GM12864 (cell line): ENCODE data around the gene FOXM1.

Experiments used
- DNase-seq: peaks from one replicate; pipeline ENCODE4 v3.0.0-alpha.2; 2011; ENCODE audit warnings: low read depth
- H3K4me3 ChIP-seq: 2 replicates; pipeline ENCODE4 v1.5.1; 2011; ENCODE audit warnings: mild to moderate bottlenecking, low read depth, low read length, control low read depth
- TF ChIP-seq, protein P1 (sequence below): IDR thresholded peaks from 2 replicates; pipeline ENCODE4 v1.5.1; 2011; ENCODE audit warnings: low read depth, mild to moderate bottlenecking, moderate library complexity, low read length, control low read depth, inconsistent platforms; ENCODE audit errors: missing control alignments

FOXM1 gene

DNA sequence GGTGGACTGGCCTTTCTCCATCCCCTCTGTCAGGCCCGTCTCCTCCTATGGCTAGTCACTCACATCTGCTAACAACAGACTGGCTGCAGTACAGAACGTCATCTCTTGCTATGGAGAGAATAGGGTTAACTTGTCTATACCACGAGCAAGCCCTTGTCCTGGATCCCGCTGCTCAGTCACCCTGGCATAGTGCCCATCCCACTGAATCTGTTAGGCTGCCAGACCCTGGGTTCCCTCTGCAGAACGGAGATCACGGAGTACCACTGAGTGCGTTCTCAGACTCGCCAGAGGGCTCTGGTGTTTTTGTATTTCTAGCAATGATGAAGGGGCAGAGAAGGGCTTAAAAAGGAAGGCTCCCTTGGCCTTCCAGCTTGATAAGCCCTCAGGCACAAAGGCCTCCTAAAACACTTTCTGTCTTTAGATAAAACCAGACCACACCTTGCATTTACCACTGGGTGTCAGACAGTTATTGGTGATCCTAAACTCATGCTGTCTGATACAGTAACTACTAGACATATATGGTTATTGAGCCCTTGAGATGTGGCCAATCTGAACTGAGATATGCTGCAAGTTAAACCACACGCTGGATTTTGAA lies 35.8 kb downstream of the FOXM1 start:
- no peak for DNase-seq
- TF ChIP-seq, protein P1, sequence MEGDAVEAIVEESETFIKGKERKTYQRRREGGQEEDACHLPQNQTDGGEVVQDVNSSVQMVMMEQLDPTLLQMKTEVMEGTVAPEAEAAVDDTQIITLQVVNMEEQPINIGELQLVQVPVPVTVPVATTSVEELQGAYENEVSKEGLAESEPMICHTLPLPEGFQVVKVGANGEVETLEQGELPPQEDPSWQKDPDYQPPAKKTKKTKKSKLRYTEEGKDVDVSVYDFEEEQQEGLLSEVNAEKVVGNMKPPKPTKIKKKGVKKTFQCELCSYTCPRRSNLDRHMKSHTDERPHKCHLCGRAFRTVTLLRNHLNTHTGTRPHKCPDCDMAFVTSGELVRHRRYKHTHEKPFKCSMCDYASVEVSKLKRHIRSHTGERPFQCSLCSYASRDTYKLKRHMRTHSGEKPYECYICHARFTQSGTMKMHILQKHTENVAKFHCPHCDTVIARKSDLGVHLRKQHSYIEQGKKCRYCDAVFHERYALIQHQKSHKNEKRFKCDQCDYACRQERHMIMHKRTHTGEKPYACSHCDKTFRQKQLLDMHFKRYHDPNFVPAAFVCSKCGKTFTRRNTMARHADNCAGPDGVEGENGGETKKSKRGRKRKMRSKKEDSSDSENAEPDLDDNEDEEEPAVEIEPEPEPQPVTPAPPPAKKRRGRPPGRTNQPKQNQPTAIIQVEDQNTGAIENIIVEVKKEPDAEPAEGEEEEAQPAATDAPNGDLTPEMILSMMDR, result no peak

GRCh38 chr12:2836574-2836973 lies 40.4 kb downstream of the FOXM1 start:
- TF ChIP-seq, protein P1, result no peak
- H3K4me3 ChIP-seq, result no peak overlapping the region
- DNase-seq, result no peak

More for the DNA sequence above, 35.8 kb downstream of the FOXM1 start:
- H3K4me3 ChIP-seq, result no peak overlapping the region

DNA sequence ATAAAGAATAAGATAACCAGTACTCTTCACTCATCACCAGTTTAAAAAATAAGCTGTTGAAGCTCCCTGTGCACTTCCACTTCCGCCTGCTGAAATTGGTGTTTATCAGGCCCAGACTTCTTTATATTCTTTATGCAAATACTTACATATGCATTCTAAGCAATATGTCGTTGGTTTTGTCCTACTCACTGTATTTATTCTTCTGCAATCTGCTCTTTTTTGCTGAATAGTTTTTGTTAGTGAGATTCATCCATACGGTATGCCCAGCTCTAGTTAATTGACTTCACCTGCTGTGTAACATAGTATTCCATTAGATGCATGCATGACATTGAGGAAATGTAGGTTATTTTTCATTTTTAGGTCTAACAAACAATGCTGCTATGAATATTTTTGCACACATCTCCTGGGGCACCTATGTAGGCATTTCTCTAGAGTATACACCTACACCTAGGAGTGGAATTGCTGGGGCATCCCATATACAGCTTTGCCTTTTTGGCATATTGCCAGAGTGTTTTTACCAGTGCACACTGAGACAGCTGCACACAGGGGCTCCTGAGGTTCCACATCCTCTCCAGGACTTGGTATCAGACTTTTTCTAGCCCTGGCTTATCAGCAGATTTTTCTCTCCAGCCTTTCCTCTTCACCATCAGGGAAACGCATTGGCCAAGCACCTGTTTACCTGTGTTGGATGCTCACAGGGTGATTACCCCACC lies 41.1 kb downstream of the FOXM1 start:
- no peak for DNase-seq
- TF ChIP-seq, protein P1, result no peak

GRCh38 chr12:2834581-2835491 lies 42.1 kb downstream of the FOXM1 start, which contains the start of gene NRIP2:
TSS of gene NRIP2 (minus strand) at chr12:2835035. CDS start at chr12:2834983, 52 bp downstream.
- no peak within 1 kb of the TSS for H3K4me3 ChIP-seq
- no peak for DNase-seq
- TF ChIP-seq, protein P1, result no peak

More for the DNA sequence above, 41.1 kb downstream of the FOXM1 start:
- no peak overlapping the region for H3K4me3 ChIP-seq

- TF ChIP-seq, protein P1, result no peak
- no peak overlapping the region for H3K4me3 ChIP-seq
- no peak for DNase-seq
Measured at GRCh38 chr12:2833810-2834209, 43.2 kb downstream of the FOXM1 start.

DNA sequence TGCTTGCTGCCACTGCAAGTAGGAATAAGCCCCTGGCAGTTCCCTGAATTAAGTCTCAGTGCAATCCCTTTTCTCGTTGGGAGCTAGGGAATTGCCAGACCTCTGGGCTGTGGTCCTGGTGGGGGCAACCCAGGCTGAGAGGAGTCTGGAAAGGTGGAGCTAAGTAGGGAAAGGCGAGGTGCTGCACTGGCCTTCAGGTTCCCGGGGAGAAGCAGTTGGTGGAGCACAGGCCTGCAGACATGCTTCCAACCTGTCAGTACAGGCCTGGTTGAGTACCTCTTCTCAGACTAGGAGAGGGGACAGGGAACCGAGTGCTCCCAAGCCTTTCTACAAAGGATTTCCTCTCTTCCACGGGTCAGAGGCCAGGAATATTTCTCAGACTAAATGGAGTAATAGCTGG lies 43.6 kb downstream of the FOXM1 start:
- no peak overlapping the region for H3K4me3 ChIP-seq
- TF ChIP-seq, protein P1, result no peak
- DNase-seq, result no peak
